Peyer's patch (tissue), 4 donors: ENCODE data around the gene FZR1.

Experiments
- POLR2A ChIP-seq, 2 donors: fragments of 450-650 bp; IDR thresholded peaks; one replicate each; pipeline ENCODE4 v1.5.1; 2017; ENCODE audit warnings: antibody characterized with exemption in 2 of 2, mild to moderate bottlenecking in 2 of 2, moderate library complexity in 2 of 2
- TF ChIP-seq, protein P1 (sequence below), 6 experiments: fragments of 450-650 bp in 4 of 6; fragments of 200-600 bp in 2 of 6; sonication (generic) in 1 of 6; IDR thresholded peaks; one replicate each; pipeline ENCODE4 v1.5.1; 2017 to 2019; ENCODE audit warnings: antibody characterized with exemption in 6 of 6, mild to moderate bottlenecking in 3 of 6, moderate library complexity in 1 of 6

DNA sequence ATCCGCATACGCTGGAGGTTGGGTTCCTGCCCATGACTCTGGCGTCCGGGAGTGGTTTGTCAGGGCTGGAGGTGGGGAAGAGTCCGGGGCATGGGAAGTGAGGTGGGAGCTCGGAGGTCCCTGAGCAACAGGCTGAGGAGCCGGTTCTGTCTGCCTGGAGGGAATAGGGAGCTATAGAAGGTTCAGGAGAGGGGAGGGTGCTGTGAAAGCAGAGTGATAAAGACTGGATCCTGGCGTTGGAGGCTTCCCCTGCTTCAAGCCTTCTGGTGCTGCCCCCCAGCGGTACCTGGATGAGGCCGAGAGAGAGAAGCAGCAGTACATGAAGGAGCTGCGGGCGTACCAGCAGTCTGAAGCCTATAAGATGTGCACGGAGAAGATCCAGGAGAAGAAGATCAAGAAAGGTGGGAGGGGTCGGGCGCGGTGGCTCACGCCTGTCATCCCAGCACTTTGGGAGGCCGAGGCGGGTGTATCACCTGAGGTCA is 69.2 kb downstream of the FZR1 start:
- TF ChIP-seq, protein P1, sequence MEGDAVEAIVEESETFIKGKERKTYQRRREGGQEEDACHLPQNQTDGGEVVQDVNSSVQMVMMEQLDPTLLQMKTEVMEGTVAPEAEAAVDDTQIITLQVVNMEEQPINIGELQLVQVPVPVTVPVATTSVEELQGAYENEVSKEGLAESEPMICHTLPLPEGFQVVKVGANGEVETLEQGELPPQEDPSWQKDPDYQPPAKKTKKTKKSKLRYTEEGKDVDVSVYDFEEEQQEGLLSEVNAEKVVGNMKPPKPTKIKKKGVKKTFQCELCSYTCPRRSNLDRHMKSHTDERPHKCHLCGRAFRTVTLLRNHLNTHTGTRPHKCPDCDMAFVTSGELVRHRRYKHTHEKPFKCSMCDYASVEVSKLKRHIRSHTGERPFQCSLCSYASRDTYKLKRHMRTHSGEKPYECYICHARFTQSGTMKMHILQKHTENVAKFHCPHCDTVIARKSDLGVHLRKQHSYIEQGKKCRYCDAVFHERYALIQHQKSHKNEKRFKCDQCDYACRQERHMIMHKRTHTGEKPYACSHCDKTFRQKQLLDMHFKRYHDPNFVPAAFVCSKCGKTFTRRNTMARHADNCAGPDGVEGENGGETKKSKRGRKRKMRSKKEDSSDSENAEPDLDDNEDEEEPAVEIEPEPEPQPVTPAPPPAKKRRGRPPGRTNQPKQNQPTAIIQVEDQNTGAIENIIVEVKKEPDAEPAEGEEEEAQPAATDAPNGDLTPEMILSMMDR (IDR thresholded peaks at IDR 0.05): peak in 3 of 6 experiments; percentile 10 to 16 (median 14)
- no peak for TF ChIP-seq POLR2A (IDR thresholded peaks at IDR 0.05)
